Gastroesophageal sphincter (tissue), 3 donors: ENCODE measurements around the gene ZPLD1.

Experiments used
- POLR2A ChIP-seq, 2 donors: fragments of 450-650 bp; IDR thresholded peaks; one replicate each; pipeline ENCODE4 v1.6.1; 2017; ENCODE audit warnings: antibody characterized with exemption in 2 of 2, mild to moderate bottlenecking in 2 of 2, moderate library complexity in 1 of 2
- POLR2AphosphoS5 ChIP-seq: sonication (generic); formaldehyde crosslinking; IDR thresholded peaks from one replicate; pipeline ENCODE4 v1.6.1; 2017; ENCODE audit warnings: antibody characterized with exemption
- TF ChIP-seq, protein P1 (sequence below), 4 experiments: fragments of 200-600 bp in 2 of 4; fragments of 450-650 bp in 2 of 4; sonication (generic) in 1 of 4; IDR thresholded peaks; one replicate each; pipeline ENCODE4 v1.5.1; 2017 to 2019; ENCODE audit warnings: antibody characterized with exemption in 4 of 4, mild to moderate bottlenecking in 2 of 4, moderate library complexity in 2 of 4

DNA sequence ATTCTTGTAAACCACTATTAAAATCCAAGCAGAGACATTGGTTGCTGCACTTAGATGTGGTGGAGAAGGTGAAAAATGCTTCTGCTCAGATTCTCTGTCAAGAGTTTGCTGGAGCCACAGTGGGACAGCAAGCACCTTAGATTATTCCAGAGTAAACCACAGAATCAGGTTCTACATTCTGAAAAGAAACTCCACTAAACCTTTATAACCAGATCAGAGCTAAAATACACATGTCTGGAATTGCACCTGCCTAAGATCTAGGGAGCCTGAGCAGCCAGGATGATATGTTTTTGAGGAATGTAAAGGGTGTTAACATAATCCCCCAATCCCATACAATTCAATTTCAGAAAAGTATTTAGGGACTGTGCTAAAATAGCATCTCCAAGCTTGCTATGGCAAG lies at the start of gene ZPLD1:
- TF ChIP-seq, protein P1, sequence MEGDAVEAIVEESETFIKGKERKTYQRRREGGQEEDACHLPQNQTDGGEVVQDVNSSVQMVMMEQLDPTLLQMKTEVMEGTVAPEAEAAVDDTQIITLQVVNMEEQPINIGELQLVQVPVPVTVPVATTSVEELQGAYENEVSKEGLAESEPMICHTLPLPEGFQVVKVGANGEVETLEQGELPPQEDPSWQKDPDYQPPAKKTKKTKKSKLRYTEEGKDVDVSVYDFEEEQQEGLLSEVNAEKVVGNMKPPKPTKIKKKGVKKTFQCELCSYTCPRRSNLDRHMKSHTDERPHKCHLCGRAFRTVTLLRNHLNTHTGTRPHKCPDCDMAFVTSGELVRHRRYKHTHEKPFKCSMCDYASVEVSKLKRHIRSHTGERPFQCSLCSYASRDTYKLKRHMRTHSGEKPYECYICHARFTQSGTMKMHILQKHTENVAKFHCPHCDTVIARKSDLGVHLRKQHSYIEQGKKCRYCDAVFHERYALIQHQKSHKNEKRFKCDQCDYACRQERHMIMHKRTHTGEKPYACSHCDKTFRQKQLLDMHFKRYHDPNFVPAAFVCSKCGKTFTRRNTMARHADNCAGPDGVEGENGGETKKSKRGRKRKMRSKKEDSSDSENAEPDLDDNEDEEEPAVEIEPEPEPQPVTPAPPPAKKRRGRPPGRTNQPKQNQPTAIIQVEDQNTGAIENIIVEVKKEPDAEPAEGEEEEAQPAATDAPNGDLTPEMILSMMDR (IDR thresholded peaks at IDR 0.05): no peak
- TF ChIP-seq POLR2A (IDR thresholded peaks at IDR 0.05) (no peak), POLR2AphosphoS5 (no peak)
